ENCODE data around the gene C1QTNF8. TPM values are rescaled to one million over a fixed set of nuclear protein-coding genes. Genes with fewer than 3 reads are reported as not detected.
A peak's percentile ranks its signal among the peaks of the same experiment; 100 is the strongest.

Gene C1QTNF8
- total and polyA plus RNA-seq, 2 of the 13 experiments (the other 11 are each of a cell fraction or from before 2014, with no cell fraction given): 0.09 TPM; not detected in 1

DNA sequence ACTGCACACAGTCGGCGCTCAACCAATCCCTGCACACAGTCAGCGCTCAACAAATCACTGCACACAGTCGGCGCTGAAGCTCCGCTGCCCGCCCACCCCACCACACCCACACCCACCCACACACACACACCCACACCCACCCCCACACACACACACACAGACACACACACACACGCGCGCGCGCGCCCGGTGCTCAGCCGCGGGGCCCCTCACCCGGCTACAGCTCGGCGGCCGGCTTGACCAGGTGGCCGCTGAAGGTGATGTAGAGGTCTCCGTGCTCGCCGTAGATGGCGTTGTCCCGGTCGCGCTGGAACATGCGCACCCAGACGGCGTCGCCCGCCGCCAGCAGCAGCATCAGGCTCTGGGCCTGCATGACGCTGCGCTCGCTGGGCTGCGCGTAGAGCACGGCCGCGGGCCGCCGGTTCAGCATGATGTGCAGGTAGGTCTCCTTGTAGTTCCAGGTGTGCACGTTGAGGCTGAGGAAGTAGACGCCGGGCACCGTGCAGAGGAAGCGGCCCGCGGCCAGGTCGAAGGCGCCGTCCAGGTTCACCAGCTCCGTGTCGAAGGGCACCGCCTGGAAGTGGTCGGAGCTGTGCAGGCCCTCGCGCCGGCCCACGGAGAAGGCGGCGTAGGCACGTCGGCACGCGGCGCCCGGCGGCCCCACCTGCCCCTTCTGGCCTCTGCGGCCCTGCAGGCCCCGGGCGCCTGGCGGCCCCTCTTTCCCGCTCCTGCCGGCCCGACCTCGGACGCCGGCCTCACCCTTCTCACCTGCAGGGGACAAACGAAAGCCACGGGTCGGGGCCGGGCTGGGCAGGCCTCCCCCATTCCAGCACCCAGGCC lies 2.5 kb downstream of the C1QTNF8 start (continued):
- TF ChIP-seq ZNF646 (CRISPR knock-in tag; IDR thresholded peaks at IDR 0.05) (no peak; the same call in 1 of the 2 replicates), KLF15 (CRISPR knock-in tag; IDR thresholded peaks at IDR 0.05; ENCODE audit: borderline replicate concordance) (no peak), ZFYVE20 (CRISPR knock-in tag; IDR thresholded peaks at IDR 0.05; ENCODE audit: borderline replicate concordance, low read depth) (no peak), REST (IDR thresholded peaks at IDR 0.05; ENCODE audit: borderline replicate concordance in 1 of 2, low read depth in 1 of 2, low read length in 2 of 2) (no peak), BCL3 (CRISPR knock-in tag; IDR thresholded peaks at IDR 0.05) (0 out of 2 replicates have a peak, but pooled peaks have one; percentile 26), POLR2G (IDR thresholded peaks at IDR 0.05; ENCODE audit: low read depth, low read length) (no peak), ESRRA (CRISPR knock-in tag; IDR thresholded peaks at IDR 0.05; ENCODE audit: low read depth) (0 out of 2 replicates have a peak, but pooled peaks have one; percentile 26), SOX13 (IDR thresholded peaks at IDR 0.05) (no peak), SOX13 (CRISPR knock-in tag; conservative IDR thresholded peaks at IDR 0.05 in 1 of 2, IDR thresholded peaks at IDR 0.05 in 1 of 2) (no peak)
- TF ChIP-seq, protein P1, sequence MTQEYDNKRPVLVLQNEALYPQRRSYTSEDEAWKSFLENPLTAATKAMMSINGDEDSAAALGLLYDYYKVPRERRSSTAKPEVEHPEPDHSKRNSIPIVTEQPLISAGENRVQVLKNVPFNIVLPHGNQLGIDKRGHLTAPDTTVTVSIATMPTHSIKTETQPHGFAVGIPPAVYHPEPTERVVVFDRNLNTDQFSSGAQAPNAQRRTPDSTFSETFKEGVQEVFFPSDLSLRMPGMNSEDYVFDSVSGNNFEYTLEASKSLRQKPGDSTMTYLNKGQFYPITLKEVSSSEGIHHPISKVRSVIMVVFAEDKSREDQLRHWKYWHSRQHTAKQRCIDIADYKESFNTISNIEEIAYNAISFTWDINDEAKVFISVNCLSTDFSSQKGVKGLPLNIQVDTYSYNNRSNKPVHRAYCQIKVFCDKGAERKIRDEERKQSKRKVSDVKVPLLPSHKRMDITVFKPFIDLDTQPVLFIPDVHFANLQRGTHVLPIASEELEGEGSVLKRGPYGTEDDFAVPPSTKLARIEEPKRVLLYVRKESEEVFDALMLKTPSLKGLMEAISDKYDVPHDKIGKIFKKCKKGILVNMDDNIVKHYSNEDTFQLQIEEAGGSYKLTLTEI (CRISPR knock-in tag; conservative IDR thresholded peaks at IDR 0.05): no peak
